Measurements from ENCODE around the gene FOXP4. TPM values are rescaled to one million over a fixed set of nuclear protein-coding genes. Genes with fewer than 3 reads are reported as not detected.

Gene FOXP4
- total and polyA plus RNA-seq, 2 of the 13 experiments (the other 11 are each of a cell fraction or from before 2014, with no cell fraction given): 11.0 to 12.4 TPM

GRCh38 chr6:41578217-41579087 is 32.3 kb downstream of the FOXP4 start (continued):
- no peak for TF ChIP-seq ZNF142 (CRISPR knock-in tag; IDR thresholded peaks at IDR 0.05)
- TF ChIP-seq TOE1 (CRISPR knock-in tag; IDR thresholded peaks at IDR 0.05): no peak
- no peak for TF ChIP-seq ZNF879 (CRISPR knock-in tag; IDR thresholded peaks at IDR 0.05)
- TF ChIP-seq PRDM10 (CRISPR knock-in tag; IDR thresholded peaks at IDR 0.05; ENCODE audit: low read depth): no peak; the same call in 1 of the 2 replicates
- peak; percentile 14; the same call in 1 of the 2 replicates for TF ChIP-seq ZNF337 (CRISPR knock-in tag; IDR thresholded peaks at IDR 0.05; ENCODE audit: borderline replicate concordance, low read depth)
- TF ChIP-seq TCF7L2 (IDR thresholded peaks at IDR 0.05; ENCODE audit: low read depth, low read length): no peak
- 0 out of 2 replicates have a peak, but pooled peaks have one; percentile 4 for TF ChIP-seq ZNF629 (CRISPR knock-in tag; conservative IDR thresholded peaks at IDR 0.05)
- TF ChIP-seq ZMAT5 (CRISPR knock-in tag; IDR thresholded peaks at IDR 0.05; ENCODE audit: borderline replicate concordance, low read depth): no peak
- TF ChIP-seq ZNF788 (CRISPR knock-in tag; IDR thresholded peaks at IDR 0.05; ENCODE audit: borderline replicate concordance): peak; percentile 93; the same call in 1 of the 2 replicates
- TF ChIP-seq MAFG (CRISPR knock-in tag; IDR thresholded peaks at IDR 0.05): no peak
- no peak for TF ChIP-seq SP2 (CRISPR knock-in tag; IDR thresholded peaks at IDR 0.05)
- TF ChIP-seq SMAD3 (CRISPR knock-in tag; IDR thresholded peaks at IDR 0.05): peak; percentile 68; the same call in 1 of the 2 replicates
- TF ChIP-seq FOXC1 (CRISPR knock-in tag; IDR thresholded peaks at IDR 0.05; ENCODE audit: borderline replicate concordance): no peak
- TF ChIP-seq YY1 (IDR thresholded peaks at IDR 0.05; ENCODE audit: insufficient read depth, insufficient replicate concordance, low read depth, low read length): no peak

Data from HepG2 (cell line).